GM19099 (cell line): ENCODE measurements around the gene TUBB6.

Experiments used
- POLR2A ChIP-seq: IDR thresholded peaks from 3 replicates; pipeline ENCODE4 v1.6.1; 2011; ENCODE audit warnings: low read depth; ENCODE audit not compliant: insufficient read length; ENCODE audit errors: extremely low read depth

TUBB6 gene

GRCh38 chr18:12317664-12318333, 9.8 kb downstream of the TUBB6 start:
- no peak for TF ChIP-seq POLR2A

DNA sequence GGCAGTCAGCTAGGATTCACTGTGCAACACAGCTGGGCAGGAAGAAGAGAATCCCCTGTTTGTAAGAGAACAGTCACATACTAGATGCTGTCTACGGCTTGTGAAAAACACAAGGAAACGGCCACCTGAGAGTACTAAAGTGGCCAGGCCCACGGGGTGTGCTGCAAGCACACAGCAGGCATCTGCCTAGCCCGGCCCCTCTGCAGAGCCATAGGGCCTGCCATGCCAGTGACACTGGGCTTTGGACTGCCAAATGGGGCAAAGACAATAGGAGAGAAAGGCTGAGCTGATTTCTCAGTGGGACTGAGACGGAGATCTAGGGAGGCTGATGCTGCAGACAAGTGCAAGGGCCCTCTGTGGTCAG, 10.3 kb downstream of the TUBB6 start:
- TF ChIP-seq POLR2A, result no peak

GRCh38 chr18:12318857-12319256, 10.8 kb downstream of the TUBB6 start:
- no peak for TF ChIP-seq POLR2A

DNA sequence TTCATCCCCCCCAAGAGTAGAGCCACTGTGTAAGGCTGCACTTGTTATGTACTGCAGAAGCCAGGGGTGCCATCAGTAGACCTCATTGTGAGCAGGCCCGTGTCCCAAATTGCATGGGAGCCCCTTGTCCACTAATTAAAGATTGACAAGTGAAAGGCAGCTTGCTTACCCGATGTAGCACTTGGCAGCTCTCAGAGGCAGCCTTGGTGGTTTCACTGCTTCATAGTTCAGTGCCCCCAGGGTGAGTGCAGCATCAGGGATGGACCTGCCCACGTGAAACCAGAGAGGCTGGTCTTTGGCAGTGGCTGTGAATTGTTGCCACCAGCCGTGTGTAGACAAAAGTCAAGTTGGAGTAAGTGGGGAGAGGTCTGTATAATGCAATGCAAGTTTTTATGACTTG, 13.3 kb downstream of the TUBB6 start:
- no peak for TF ChIP-seq POLR2A

GRCh38 chr18:12324991-12325725, 17.1 kb downstream of the TUBB6 start:
- TF ChIP-seq POLR2A, result no peak

GRCh38 chr18:12325726-12326245, 17.7 kb downstream of the TUBB6 start:
- no peak for TF ChIP-seq POLR2A

- no peak for TF ChIP-seq POLR2A
Observed at GRCh38 chr18:12326711-12327460, 18.8 kb downstream of the TUBB6 start.

GRCh38 chr18:12327510-12328178, 19.6 kb downstream of the TUBB6 start:
- TF ChIP-seq POLR2A, result no peak

- no peak for TF ChIP-seq POLR2A
Observed at GRCh38 chr18:12328179-12328823, 20.3 kb downstream of the TUBB6 start.

DNA sequence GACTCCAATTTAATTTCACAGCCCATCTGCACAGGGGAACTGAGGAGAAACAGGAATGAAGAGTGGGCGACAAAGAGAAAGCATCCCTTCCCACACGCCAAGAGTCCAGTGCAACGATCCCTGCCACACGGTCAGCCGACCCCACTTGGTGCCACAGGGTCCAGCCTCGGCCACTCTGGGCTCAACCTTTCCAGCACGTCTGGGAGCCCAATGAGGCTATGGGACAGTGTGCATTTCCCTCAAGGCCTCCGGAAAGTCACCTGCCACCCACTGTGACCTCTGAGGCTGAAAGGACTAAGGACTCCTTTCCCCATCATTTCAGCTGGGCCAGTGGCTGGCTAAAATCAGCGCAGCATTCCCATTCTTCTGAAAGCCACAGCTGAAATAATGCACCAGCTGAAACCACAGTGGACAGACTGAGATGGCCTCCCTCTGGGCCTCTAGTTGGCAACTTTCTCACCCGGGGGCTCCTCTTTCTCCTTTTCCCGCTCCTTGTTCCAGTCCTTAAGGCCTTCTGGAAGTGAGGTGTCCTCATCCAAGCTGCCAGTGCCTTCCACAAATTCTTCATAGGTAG, 21.2 kb downstream of the TUBB6 start:
- no peak for TF ChIP-seq POLR2A

DNA sequence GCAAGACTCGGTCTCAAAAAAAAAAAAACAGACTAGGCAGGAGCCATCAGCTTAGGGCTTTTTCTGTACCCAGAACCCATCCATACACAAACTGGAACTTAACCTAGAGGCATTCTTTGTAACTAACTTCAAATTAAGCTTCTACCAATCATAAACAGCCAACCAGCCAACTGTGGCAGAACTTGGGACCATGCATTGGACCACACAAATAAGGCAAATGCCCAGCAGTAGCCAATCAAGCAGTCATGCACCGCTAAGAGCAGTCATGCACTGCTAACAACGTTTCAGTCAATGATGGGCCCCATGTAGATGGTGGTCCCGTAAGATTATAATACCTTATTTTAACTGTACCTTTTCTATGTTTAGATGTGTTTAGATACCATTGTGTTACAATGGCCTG, 22.7 kb downstream of the TUBB6 start:
- no peak for TF ChIP-seq POLR2A

DNA sequence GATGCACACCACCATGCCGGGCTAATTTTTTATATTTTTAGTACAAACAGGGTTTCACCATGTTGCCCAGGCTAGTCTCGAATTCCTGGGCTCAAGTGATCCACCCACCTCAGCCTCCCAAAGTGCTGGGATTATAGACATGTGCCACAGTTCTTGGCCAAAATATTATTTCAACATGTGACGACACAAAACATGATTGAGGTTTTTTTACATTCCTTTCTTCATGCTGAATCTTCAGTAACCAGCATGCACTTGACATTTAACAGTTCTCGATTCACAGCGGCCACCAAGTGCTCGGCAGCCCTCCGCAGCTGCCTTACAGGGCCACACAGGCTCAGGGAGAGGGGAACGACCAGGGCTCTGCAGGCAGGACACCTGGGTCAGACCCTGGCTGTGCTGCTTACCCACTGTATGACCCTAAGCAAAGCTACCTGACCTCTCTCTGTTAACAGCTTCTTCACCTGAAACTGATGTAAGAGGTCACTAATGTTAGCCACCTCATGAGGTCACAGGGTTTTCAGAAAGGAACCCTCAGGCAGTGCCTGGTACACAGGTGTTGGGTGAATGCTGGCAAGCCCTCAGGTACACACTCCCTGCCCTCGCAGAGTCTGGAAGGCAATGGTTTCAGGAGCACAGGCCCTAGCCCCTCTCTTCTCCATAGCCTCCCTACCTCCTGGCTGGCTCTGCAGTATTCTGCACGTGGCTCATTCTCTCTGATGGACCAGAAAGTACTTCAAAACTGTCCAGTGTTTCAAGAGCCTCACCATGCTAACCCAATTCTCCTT, 25.7 kb downstream of the TUBB6 start:
- TF ChIP-seq POLR2A, result no peak

DNA sequence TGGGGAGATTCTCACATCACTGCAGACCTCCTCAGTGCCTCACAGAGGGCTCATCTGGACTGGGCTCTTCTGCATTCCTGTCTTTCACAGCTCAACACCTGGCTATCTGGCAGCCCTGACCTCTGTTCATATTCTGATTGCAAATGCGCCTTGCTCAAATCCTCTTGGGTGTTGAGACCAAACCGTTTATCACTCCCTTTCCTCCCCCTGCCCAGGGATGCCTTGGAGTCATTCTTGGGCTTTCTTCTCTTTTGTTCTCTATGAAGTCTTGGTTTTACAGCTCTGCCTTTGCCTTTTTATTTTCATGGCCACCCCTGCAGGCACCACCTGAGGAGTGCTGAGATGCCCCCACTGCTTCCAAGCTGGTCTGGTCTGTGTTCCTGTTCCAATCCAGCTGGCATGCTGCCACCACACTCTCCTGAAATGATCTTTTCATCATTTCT, 26.3 kb downstream of the TUBB6 start:
- TF ChIP-seq POLR2A, result no peak
